ENCODE data around the gene KCNT2. TPM values are rescaled to one million over a fixed set of nuclear protein-coding genes. Genes with fewer than 3 reads are reported as not detected.
A peak's percentile ranks its signal among the peaks of the same experiment; 100 is the strongest.

KCNT2 gene
- total and polyA plus RNA-seq, 9 of the 15 experiments (the other 6 are each of a cell fraction or from before 2014, with no cell fraction given): 0.13 to 0.73 (median 0.28) TPM

DNA sequence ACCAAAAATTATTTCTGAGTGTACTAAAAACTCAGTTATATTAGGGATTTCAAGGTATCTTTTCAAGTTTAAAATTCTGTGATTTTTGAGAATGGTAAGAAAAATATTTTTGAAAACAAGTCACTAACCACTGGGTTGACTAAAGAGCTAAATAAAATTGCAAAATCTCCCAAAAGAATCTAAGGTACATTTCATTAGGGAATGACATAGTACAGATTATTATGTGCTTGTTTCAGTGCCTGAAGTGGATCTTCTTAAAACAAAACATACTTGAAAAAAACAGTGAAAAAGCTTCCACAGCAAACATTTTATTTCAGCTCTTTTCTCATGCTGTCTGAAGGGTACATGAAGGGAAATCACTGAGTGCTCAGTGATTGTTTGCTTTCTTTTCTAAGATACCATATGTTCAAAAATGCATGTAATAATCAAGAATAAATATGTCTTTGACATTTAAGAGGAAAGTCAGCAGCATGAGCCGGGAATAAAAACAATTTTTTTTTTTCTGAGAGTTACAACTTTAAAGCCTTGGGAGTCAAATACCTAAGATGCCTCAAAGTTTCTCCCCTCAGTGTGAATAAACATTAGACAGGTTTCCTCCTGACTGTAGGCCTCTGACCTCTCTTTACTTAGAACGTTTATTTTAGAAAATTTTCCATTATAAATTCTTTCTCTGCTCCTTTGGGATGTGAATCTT lies 200.7 kb downstream of the KCNT2 start:
- no peak overlapping the region for H3K4me2 ChIP-seq (ENCODE audit: insufficient read depth, low read length)
- CTCF ChIA-PET (ENCODE audit: low intra/inter-chr PET ratio): no interaction called here
- ATAC-seq: 0 out of 3 replicates have a peak, but pooled peaks have one; percentile 33
- no peak for TF ChIP-seq ZKSCAN1 (IDR thresholded peaks at IDR 0.05; ENCODE audit: low read depth, low read length)
- TF ChIP-seq TRIM24 (IDR thresholded peaks at IDR 0.05): no peak
- TF ChIP-seq, protein P1, sequence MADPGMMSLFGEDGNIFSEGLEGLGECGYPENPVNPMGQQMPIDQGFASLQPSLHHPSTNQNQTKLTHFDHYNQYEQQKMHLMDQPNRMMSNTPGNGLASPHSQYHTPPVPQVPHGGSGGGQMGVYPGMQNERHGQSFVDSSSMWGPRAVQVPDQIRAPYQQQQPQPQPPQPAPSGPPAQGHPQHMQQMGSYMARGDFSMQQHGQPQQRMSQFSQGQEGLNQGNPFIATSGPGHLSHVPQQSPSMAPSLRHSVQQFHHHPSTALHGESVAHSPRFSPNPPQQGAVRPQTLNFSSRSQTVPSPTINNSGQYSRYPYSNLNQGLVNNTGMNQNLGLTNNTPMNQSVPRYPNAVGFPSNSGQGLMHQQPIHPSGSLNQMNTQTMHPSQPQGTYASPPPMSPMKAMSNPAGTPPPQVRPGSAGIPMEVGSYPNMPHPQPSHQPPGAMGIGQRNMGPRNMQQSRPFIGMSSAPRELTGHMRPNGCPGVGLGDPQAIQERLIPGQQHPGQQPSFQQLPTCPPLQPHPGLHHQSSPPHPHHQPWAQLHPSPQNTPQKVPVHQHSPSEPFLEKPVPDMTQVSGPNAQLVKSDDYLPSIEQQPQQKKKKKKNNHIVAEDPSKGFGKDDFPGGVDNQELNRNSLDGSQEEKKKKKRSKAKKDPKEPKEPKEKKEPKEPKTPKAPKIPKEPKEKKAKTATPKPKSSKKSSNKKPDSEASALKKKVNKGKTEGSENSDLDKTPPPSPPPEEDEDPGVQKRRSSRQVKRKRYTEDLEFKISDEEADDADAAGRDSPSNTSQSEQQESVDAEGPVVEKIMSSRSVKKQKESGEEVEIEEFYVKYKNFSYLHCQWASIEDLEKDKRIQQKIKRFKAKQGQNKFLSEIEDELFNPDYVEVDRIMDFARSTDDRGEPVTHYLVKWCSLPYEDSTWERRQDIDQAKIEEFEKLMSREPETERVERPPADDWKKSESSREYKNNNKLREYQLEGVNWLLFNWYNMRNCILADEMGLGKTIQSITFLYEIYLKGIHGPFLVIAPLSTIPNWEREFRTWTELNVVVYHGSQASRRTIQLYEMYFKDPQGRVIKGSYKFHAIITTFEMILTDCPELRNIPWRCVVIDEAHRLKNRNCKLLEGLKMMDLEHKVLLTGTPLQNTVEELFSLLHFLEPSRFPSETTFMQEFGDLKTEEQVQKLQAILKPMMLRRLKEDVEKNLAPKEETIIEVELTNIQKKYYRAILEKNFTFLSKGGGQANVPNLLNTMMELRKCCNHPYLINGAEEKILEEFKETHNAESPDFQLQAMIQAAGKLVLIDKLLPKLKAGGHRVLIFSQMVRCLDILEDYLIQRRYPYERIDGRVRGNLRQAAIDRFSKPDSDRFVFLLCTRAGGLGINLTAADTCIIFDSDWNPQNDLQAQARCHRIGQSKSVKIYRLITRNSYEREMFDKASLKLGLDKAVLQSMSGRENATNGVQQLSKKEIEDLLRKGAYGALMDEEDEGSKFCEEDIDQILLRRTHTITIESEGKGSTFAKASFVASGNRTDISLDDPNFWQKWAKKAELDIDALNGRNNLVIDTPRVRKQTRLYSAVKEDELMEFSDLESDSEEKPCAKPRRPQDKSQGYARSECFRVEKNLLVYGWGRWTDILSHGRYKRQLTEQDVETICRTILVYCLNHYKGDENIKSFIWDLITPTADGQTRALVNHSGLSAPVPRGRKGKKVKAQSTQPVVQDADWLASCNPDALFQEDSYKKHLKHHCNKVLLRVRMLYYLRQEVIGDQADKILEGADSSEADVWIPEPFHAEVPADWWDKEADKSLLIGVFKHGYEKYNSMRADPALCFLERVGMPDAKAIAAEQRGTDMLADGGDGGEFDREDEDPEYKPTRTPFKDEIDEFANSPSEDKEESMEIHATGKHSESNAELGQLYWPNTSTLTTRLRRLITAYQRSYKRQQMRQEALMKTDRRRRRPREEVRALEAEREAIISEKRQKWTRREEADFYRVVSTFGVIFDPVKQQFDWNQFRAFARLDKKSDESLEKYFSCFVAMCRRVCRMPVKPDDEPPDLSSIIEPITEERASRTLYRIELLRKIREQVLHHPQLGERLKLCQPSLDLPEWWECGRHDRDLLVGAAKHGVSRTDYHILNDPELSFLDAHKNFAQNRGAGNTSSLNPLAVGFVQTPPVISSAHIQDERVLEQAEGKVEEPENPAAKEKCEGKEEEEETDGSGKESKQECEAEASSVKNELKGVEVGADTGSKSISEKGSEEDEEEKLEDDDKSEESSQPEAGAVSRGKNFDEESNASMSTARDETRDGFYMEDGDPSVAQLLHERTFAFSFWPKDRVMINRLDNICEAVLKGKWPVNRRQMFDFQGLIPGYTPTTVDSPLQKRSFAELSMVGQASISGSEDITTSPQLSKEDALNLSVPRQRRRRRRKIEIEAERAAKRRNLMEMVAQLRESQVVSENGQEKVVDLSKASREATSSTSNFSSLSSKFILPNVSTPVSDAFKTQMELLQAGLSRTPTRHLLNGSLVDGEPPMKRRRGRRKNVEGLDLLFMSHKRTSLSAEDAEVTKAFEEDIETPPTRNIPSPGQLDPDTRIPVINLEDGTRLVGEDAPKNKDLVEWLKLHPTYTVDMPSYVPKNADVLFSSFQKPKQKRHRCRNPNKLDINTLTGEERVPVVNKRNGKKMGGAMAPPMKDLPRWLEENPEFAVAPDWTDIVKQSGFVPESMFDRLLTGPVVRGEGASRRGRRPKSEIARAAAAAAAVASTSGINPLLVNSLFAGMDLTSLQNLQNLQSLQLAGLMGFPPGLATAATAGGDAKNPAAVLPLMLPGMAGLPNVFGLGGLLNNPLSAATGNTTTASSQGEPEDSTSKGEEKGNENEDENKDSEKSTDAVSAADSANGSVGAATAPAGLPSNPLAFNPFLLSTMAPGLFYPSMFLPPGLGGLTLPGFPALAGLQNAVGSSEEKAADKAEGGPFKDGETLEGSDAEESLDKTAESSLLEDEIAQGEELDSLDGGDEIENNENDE (IDR thresholded peaks at IDR 0.05; ENCODE audit: low read depth, low read length): no peak
- TF ChIP-seq SIX5 (IDR thresholded peaks at IDR 0.05; ENCODE audit: borderline replicate concordance in 1 of 2, insufficient read depth in 1 of 2, low read depth in 1 of 2, low read length in 2 of 2): no peak
- TF ChIP-seq, protein P2, sequence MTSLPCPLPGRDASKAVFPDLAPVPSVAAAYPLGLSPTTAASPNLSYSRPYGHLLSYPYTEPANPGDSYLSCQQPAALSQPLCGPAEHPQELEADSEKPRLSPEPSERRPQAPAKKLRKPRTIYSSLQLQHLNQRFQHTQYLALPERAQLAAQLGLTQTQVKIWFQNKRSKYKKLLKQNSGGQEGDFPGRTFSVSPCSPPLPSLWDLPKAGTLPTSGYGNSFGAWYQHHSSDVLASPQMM (CRISPR knock-in tag; IDR thresholded peaks at IDR 0.05): no peak
- TF ChIP-seq, protein P3, sequence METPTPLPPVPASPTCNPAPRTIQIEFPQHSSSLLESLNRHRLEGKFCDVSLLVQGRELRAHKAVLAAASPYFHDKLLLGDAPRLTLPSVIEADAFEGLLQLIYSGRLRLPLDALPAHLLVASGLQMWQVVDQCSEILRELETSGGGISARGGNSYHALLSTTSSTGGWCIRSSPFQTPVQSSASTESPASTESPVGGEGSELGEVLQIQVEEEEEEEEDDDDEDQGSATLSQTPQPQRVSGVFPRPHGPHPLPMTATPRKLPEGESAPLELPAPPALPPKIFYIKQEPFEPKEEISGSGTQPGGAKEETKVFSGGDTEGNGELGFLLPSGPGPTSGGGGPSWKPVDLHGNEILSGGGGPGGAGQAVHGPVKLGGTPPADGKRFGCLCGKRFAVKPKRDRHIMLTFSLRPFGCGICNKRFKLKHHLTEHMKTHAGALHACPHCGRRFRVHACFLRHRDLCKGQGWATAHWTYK (CRISPR knock-in tag; IDR thresholded peaks at IDR 0.05): no peak
- TF ChIP-seq ZNF124 (CRISPR knock-in tag; IDR thresholded peaks at IDR 0.05): no peak
- TF ChIP-seq FOXK1 (CRISPR knock-in tag; IDR thresholded peaks at IDR 0.05; ENCODE audit: borderline replicate concordance): no peak
- no peak for TF ChIP-seq FIP1L1 (IDR thresholded peaks at IDR 0.05; ENCODE audit: low read depth, low read length, poor library complexity, severe bottlenecking)

More for the DNA sequence above, 200.7 kb downstream of the KCNT2 start:
- in situ Hi-C loops (cut with MboI): no loop called here
- POLR2A ChIA-PET: no interaction called here
- H2AFZ ChIP-seq (ENCODE audit: low read depth, low read length): peak overlapping the region; percentile 54; the same call in 1 of the 2 replicates
- FAIRE-seq: no peak
- H3K27ac ChIP-seq (ENCODE audit: extremely low read depth, low read depth, low read length): no peak overlapping the region
- no peak overlapping the region for H3K9ac ChIP-seq (ENCODE audit: insufficient read depth in 1 of 2, low read depth in 2 of 2, low read length in 2 of 2)
- intact Hi-C loops (cut with micrococcal nuclease): no loop called here
- no TSS peak for BruUV-seq (replicated peaks)
- H3K4me1 ChIP-seq (replicated peaks in 1 of 2; ENCODE audit: control insufficient read depth in 2 of 2, insufficient read depth in 2 of 2, low read length in 2 of 2): no peaks in the 10 kb centered on the region; a peak in 1 of 5 replicates
- H4K20me1 ChIP-seq (replicated peaks; ENCODE audit: control insufficient read depth, insufficient read depth, low read length): no peaks in the 10 kb centered on the region
- WGBS (ENCODE audit: insufficient coverage, low coverage, missing lambda C conversion rate): 4% methylated on average over 2 of the region's 2 CpGs
- no peaks in the 10 kb centered on the region for H3K36me3 ChIP-seq (ENCODE audit: control insufficient read depth, insufficient read depth, low read length)
- no peaks in the 10 kb centered on the region for H3K79me2 ChIP-seq (ENCODE audit: control insufficient read depth, insufficient read depth, low read length)
- no peaks in the 10 kb centered on the region for H3K9me1 ChIP-seq (ENCODE audit: control insufficient read depth, insufficient read depth, low read length)
- no peak for DNase-seq (ENCODE audit: extremely low read depth in 1 of 4, low spot score in 3 of 4)
- H3K4me3 ChIP-seq: no peak overlapping the region
- H3K27me3 ChIP-seq (ENCODE audit: control insufficient read depth in 2 of 2, insufficient read depth in 2 of 2, low read length in 2 of 2): no peaks in the 10 kb centered on the region
- H3K9me3 ChIP-seq (replicated peaks; ENCODE audit: control insufficient read depth, insufficient read depth, low read depth, low read length): no peaks in the 10 kb centered on the region
